H9 (cell line): ENCODE data around the gene BIN1. TPM values are rescaled to one million over a fixed set of nuclear protein-coding genes. Genes with fewer than 3 reads are reported as not detected.

Experiments used
- DNase-seq: peaks from one replicate; pipeline ENCODE4 v3.0.0-alpha.2; 2017
- H2AFZ ChIP-seq: one replicate; pipeline ENCODE4 v1.6.1; 2013; ENCODE audit warnings: mild to moderate bottlenecking, low read length, control low read depth, moderate library complexity
- H2AK5ac ChIP-seq: 2 replicates; pipeline ENCODE4 v1.6.1; 2013; ENCODE audit warnings: low read length, control low read depth, mixed read lengths; ENCODE audit not compliant: insufficient read length
- H2BK120ac ChIP-seq: one replicate; pipeline ENCODE4 v1.6.1; 2013; ENCODE audit warnings: low read depth, mild to moderate bottlenecking, low read length, control low read depth, inconsistent platforms; ENCODE audit not compliant: poor library complexity, severe bottlenecking
- H2BK12ac ChIP-seq: 2 replicates; pipeline ENCODE4 v1.6.1; 2013; ENCODE audit warnings: low read length, control low read depth, mixed read lengths, low read depth; ENCODE audit not compliant: insufficient read length
- H2BK15ac ChIP-seq: 2 replicates; pipeline ENCODE4 v1.6.1; 2013; ENCODE audit warnings: low read depth, low read length, control low read depth
- H2BK20ac ChIP-seq: one replicate; pipeline ENCODE4 v1.6.1; 2013; ENCODE audit warnings: low read depth, mild to moderate bottlenecking, low read length, control low read depth, inconsistent platforms; ENCODE audit not compliant: poor library complexity, severe bottlenecking
- H2BK5ac ChIP-seq: 2 replicates; pipeline ENCODE4 v1.6.1; 2013; ENCODE audit warnings: low read length, control low read depth, mixed read lengths; ENCODE audit not compliant: insufficient read length
- H3K14ac ChIP-seq: 2 replicates; pipeline ENCODE4 v1.6.1; 2013; ENCODE audit warnings: low read length, control low read depth; ENCODE audit not compliant: insufficient read depth
- H3K18ac ChIP-seq: 2 replicates; pipeline ENCODE4 v1.6.1; 2013; ENCODE audit warnings: low read depth, mild to moderate bottlenecking, mixed read lengths, low read length, control low read depth; ENCODE audit not compliant: insufficient read length
- H3K23ac ChIP-seq: 2 replicates; pipeline ENCODE4 v1.6.1; 2013; ENCODE audit warnings: low read length, control low read depth, mixed read lengths, low read depth; ENCODE audit not compliant: insufficient read length
- H3K23me2 ChIP-seq: 2 replicates; pipeline ENCODE4 v1.6.1; 2013; ENCODE audit warnings: low read depth, mild to moderate bottlenecking, mixed read lengths, low read length, control low read depth; ENCODE audit not compliant: insufficient read length, poor library complexity, severe bottlenecking
- H3K27ac ChIP-seq: 2 replicates; pipeline ENCODE4 v1.5.1; 2013; ENCODE audit warnings: low read length, control low read depth, mixed read lengths, low read depth; ENCODE audit not compliant: insufficient read length
- H3K27me3 ChIP-seq: 2 replicates; pipeline ENCODE4 v1.6.1; 2013; ENCODE audit warnings: low read length, control low read depth, inconsistent platforms; ENCODE audit not compliant: insufficient read depth
- H3K4ac ChIP-seq: 2 replicates; pipeline ENCODE4 v1.6.1; 2013; ENCODE audit warnings: low read depth, mild to moderate bottlenecking, control low read depth, inconsistent platforms, low read length, moderate library complexity
- H3K4me1 ChIP-seq: 2 replicates; pipeline ENCODE4 v1.6.1; 2013; ENCODE audit warnings: low read length, control low read depth, inconsistent platforms; ENCODE audit not compliant: insufficient read depth
- H3K4me2 ChIP-seq: 2 replicates; pipeline ENCODE4 v1.6.1; 2013; ENCODE audit warnings: low read length, control low read depth, mixed read lengths; ENCODE audit not compliant: insufficient read length, insufficient read depth
- H3K56ac ChIP-seq: 2 replicates; pipeline ENCODE4 v1.6.1; 2013; ENCODE audit warnings: low read depth, mild to moderate bottlenecking, mixed read lengths, low read length, control low read depth; ENCODE audit not compliant: insufficient read length
- H3K79me1 ChIP-seq: 2 replicates; pipeline ENCODE4 v1.6.1; 2013; ENCODE audit warnings: low read depth, mild to moderate bottlenecking, moderate library complexity, low read length, control low read depth, inconsistent platforms; ENCODE audit not compliant: insufficient read depth, poor library complexity, severe bottlenecking
- H3K79me2 ChIP-seq: 2 replicates; pipeline ENCODE4 v1.6.1; 2013; ENCODE audit warnings: low read length, control low read depth, inconsistent platforms; ENCODE audit not compliant: insufficient read depth
- H3K9ac ChIP-seq: 2 replicates; pipeline ENCODE4 v1.6.1; 2013; ENCODE audit warnings: low read length, control low read depth, mixed read lengths; ENCODE audit not compliant: insufficient read length; ENCODE audit errors: extremely low read depth
- H3K9me3 ChIP-seq: one replicate; pipeline ENCODE4 v1.6.1; 2013; ENCODE audit warnings: low read depth, low read length, inconsistent platforms; ENCODE audit not compliant: control insufficient read depth
- H3T11ph ChIP-seq: one replicate; pipeline ENCODE4 v1.6.1; 2013; ENCODE audit warnings: mild to moderate bottlenecking, low read length, control low read depth, inconsistent platforms
- H4K20me1 ChIP-seq: one replicate; pipeline ENCODE4 v1.6.1; 2013; ENCODE audit not compliant: control insufficient read depth, insufficient read length, insufficient read depth
- H4K5ac ChIP-seq: 2 replicates; pipeline ENCODE4 v1.6.1; 2013; ENCODE audit warnings: low read depth, mild to moderate bottlenecking, mixed read lengths, low read length, control low read depth; ENCODE audit not compliant: insufficient read length
- H4K8ac ChIP-seq: replicated peaks from 2 replicates; pipeline ENCODE4 v1.6.1; 2013; ENCODE audit warnings: low read length, control low read depth, mixed read lengths, low read depth; ENCODE audit not compliant: insufficient read length
- H4K91ac ChIP-seq: 2 replicates; pipeline ENCODE4 v1.6.1; 2013; ENCODE audit warnings: low read depth, mild to moderate bottlenecking, moderate library complexity, mixed read lengths, low read length, control low read depth; ENCODE audit not compliant: insufficient read length
- H3K27ac Mint-ChIP-seq, 3 experiments: 2 replicates in 2 of 3; 3 replicates in 1 of 3; pipeline ENCODE4 v1.8.0; 2020 to 2021; ENCODE audit warnings: mixed read lengths in 3 of 3, mild to moderate bottlenecking in 1 of 3, moderate library complexity in 1 of 3
- H3K27me3 Mint-ChIP-seq: 2 replicates; pipeline ENCODE4 v1.8.0; 2021; ENCODE audit warnings: low read depth, mild to moderate bottlenecking, moderate library complexity, mixed read lengths
- H3K36me3 Mint-ChIP-seq, 3 experiments: 2 replicates in 2 of 3; 3 replicates in 1 of 3; pipeline ENCODE4 v1.8.0; 2020 to 2021; ENCODE audit warnings: low read depth in 3 of 3, mixed read lengths in 3 of 3; ENCODE audit not compliant: insufficient read depth in 1 of 3
- H3K4me1 Mint-ChIP-seq, 2 experiments: 2 replicates each; pipeline ENCODE4 v1.8.0; 2020; ENCODE audit warnings: mixed read lengths in 2 of 2
- H3K4me3 Mint-ChIP-seq, 2 experiments: 2 replicates in 1 of 2; 3 replicates in 1 of 2; pipeline ENCODE4 v1.8.0; 2020 to 2021; ENCODE audit warnings: mild to moderate bottlenecking in 2 of 2, mixed read lengths in 2 of 2, moderate library complexity in 1 of 2
- H3K9me3 Mint-ChIP-seq, 2 experiments: 2 replicates in 1 of 2; 3 replicates in 1 of 2; pipeline ENCODE4 v1.8.0; 2020; ENCODE audit warnings: mild to moderate bottlenecking in 2 of 2, mixed read lengths in 2 of 2, moderate library complexity in 1 of 2
- WGBS: extraction: QIAGEN DNeasy Blood & Tissue Kit; methylation state at CpG from one replicate; pipeline ENCODE4 v1.1.7; 2013; ENCODE audit warnings: missing lambda C conversion rate, low lambda C conversion rate, mixed read lengths; ENCODE audit not compliant: insufficient read length; ENCODE audit errors: extremely low coverage; 5-methylcytosine and 5-hydroxymethylcytosine counted together
- total RNA-seq: library from RNA; stranded (reverse); gene quantifications from 2 replicates; pipeline ENCODE4 v1.2.1, GENCODE V29; 2021
- TF ChIP-seq, protein P1 (sequence below): fragments of 200-600 bp; sonication (generic); conservative IDR thresholded peaks from 3 replicates; pipeline ENCODE4 v1.8.0; 2021; ENCODE audit warnings: antibody characterized with exemption, mild to moderate bottlenecking

BIN1 gene
- total RNA-seq, 1 experiment from 2014 or later = 32.0 TPM

DNA sequence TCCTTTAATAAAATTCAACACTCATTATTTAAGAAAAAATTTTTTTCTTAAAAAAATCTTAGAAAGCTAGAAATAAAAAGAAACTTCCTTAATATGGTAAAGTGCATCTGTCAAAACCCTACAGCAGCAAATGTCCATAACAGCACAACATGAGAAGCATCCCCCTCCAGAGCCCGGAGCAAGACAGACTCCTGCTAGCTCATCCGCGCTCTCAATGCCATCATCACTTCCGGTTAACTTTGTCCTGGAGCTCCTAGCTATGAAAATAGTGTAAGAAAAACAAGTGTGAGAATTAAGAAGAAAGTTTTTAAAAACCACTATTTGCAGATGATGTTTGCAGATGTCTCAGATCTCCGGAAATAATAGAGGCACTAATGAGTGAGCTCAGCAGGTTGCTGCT lies 105.2 kb downstream of the BIN1 start:
- Histone ChIP-seq H3K18ac (no peak overlapping the region), H2AFZ (no peak overlapping the region), H3K4ac (no peak overlapping the region), H2BK20ac (no peak overlapping the region), H3K4me1 (no peaks in the 10 kb centered on the region; the same call in 1 of the 2 replicates), H4K5ac (no peak overlapping the region), H2BK120ac (no peak overlapping the region), H2AK5ac (no peak overlapping the region), H3K9ac (no peak overlapping the region), H3K79me2 (no peaks in the 10 kb centered on the region), H3K23me2 (no peaks in the 10 kb centered on the region), H3K27me3 (no peaks in the 10 kb centered on the region), H2BK5ac (no peak overlapping the region), H3K9me3 (no peaks in the 10 kb centered on the region), H4K91ac (no peak overlapping the region), H2BK15ac (no peak overlapping the region), H2BK12ac (no peak overlapping the region), H3K4me2 (no peak overlapping the region), H3K27ac (no peak overlapping the region), H4K20me1 (no peaks in the 10 kb centered on the region), H3K56ac (no peak overlapping the region), H3K79me1 (no peaks in the 10 kb centered on the region), H3T11ph (no peak overlapping the region), H3K14ac (no peak overlapping the region), H4K8ac (no peak overlapping the region), H3K23ac (no peak overlapping the region)
- H3K36me3 Mint-ChIP-seq = no peaks in the 10 kb centered on the region
- H3K27ac Mint-ChIP-seq = no peak overlapping the region
- no peak for DNase-seq
- H3K27me3 Mint-ChIP-seq = no peaks in the 10 kb centered on the region
- TF ChIP-seq, protein P1, sequence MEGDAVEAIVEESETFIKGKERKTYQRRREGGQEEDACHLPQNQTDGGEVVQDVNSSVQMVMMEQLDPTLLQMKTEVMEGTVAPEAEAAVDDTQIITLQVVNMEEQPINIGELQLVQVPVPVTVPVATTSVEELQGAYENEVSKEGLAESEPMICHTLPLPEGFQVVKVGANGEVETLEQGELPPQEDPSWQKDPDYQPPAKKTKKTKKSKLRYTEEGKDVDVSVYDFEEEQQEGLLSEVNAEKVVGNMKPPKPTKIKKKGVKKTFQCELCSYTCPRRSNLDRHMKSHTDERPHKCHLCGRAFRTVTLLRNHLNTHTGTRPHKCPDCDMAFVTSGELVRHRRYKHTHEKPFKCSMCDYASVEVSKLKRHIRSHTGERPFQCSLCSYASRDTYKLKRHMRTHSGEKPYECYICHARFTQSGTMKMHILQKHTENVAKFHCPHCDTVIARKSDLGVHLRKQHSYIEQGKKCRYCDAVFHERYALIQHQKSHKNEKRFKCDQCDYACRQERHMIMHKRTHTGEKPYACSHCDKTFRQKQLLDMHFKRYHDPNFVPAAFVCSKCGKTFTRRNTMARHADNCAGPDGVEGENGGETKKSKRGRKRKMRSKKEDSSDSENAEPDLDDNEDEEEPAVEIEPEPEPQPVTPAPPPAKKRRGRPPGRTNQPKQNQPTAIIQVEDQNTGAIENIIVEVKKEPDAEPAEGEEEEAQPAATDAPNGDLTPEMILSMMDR = no peak
- H3K9me3 Mint-ChIP-seq = no peaks in the 10 kb centered on the region
- H3K4me3 Mint-ChIP-seq = no peak overlapping the region
- WGBS = no CpG with 5 or more reads among the region's 5 CpGs
- H3K4me1 Mint-ChIP-seq = peaks cover 8 to 14% of the 10 kb centered on the region in 2 experiments
